Fibroblast of lung (primary cell): ENCODE measurements around the gene L1CAM. TPM values are rescaled to one million over a fixed set of nuclear protein-coding genes. Genes with fewer than 3 reads are reported as not detected.
"Not testable (repeated sequence)": the region's sequence is repeated elsewhere in the genome, so short reads cannot be mapped to it uniquely, and the experiment has no call there.

Source experiments
- DNase-seq, 2 donors: peaks; one replicate each; pipeline versions ENCODE4 v3.0.0 to v3.0.0-alpha.2; 2010; ENCODE audit warnings: low read depth in 2 of 2
- H2AFZ ChIP-seq: 2 replicates; pipeline ENCODE4 v1.5.1; 2012; ENCODE audit warnings: low read length, control low read depth, inconsistent platforms
- H3K27ac ChIP-seq: 2 replicates; pipeline ENCODE4 v1.5.1; 2011; ENCODE audit warnings: low read length, control low read depth; ENCODE audit not compliant: insufficient read depth
- H3K27me3 ChIP-seq: 2 replicates; pipeline ENCODE4 v1.5.1; 2011; ENCODE audit warnings: mild to moderate bottlenecking, low read length; ENCODE audit not compliant: control insufficient read depth, insufficient read depth
- H3K36me3 ChIP-seq: 2 replicates; pipeline ENCODE4 v1.5.1; 2011; ENCODE audit warnings: low read length; ENCODE audit not compliant: control insufficient read depth, insufficient read depth
- H3K4me1 ChIP-seq: 2 replicates; pipeline ENCODE4 v1.5.1; 2011; ENCODE audit warnings: low read length; ENCODE audit not compliant: control insufficient read depth, insufficient read depth; ENCODE audit errors: extremely low read depth
- H3K4me2 ChIP-seq: 2 replicates; pipeline ENCODE4 v1.5.1; 2011; ENCODE audit warnings: low read length, control low read depth; ENCODE audit not compliant: insufficient read depth; ENCODE audit errors: extremely low read depth
- H3K4me3 ChIP-seq, 4 experiments: fragments of 200-600 bp in 1 of 4; sonication (generic) in 1 of 4; replicated peaks in 1 of 4; 2 replicates each; pipeline ENCODE4 v1.5.1; 2011 to 2016; ENCODE audit warnings: low read length in 4 of 4, low read depth in 3 of 4, mild to moderate bottlenecking in 3 of 4, control low read depth in 2 of 4, inconsistent platforms in 1 of 4, mixed read lengths in 1 of 4; ENCODE audit not compliant: insufficient read depth in 1 of 4; ENCODE audit errors: control extremely low read depth in 1 of 4
- H3K79me2 ChIP-seq: 2 replicates; pipeline ENCODE4 v1.5.1; 2012; ENCODE audit warnings: mild to moderate bottlenecking, low read length, inconsistent platforms; ENCODE audit not compliant: control insufficient read depth, insufficient read depth
- H3K9ac ChIP-seq: 2 replicates; pipeline ENCODE4 v1.5.1; 2011; ENCODE audit warnings: mild to moderate bottlenecking, low read length, control low read depth; ENCODE audit not compliant: insufficient read depth
- H3K9me3 ChIP-seq: 2 replicates; pipeline ENCODE4 v1.5.1; 2012; ENCODE audit warnings: low read depth, low read length; ENCODE audit not compliant: control insufficient read depth, insufficient read depth
- H4K20me1 ChIP-seq: 2 replicates; pipeline ENCODE4 v1.5.1; 2011; ENCODE audit warnings: low read length; ENCODE audit not compliant: control insufficient read depth, insufficient read depth; ENCODE audit errors: extremely low read depth
- CTCF ChIP-seq, 2 donors: IDR thresholded peaks in 1 of 2; conservative IDR thresholded peaks in 1 of 2; 1 replicate in 1 of 2; 2 replicates in 1 of 2; pipeline ENCODE4 v1.5.1; 2011 to 2012; ENCODE audit warnings: low read length in 2 of 2, control low read depth in 1 of 2, inconsistent platforms in 1 of 2, low read depth in 1 of 2, mild to moderate bottlenecking in 1 of 2
- EZH2 ChIP-seq: IDR thresholded peaks from 2 replicates; pipeline ENCODE4 v1.5.1; 2012; ENCODE audit warnings: low read length, control low read depth, mild to moderate bottlenecking; ENCODE audit errors: missing control alignments
- polyA plus RNA-seq, 2 donors: library from polyadenylated mRNA; depleted of rRNA in 1 of 2; stranded (reverse) in 1 of 2; unstranded in 1 of 2; fragments of >200 nt; gene quantifications; 2 replicates each; pipeline ENCODE4 v1.2.1, GENCODE V29; 2011 to 2012; ENCODE audit warnings: missing spikeins in 1 of 2
- total RNA-seq: library from RNA; depleted of rRNA; stranded (reverse); fragments of >200 nt; gene quantifications from 2 replicates; pipeline ENCODE4 v1.2.1, GENCODE V29; 2014

Gene L1CAM
- total and polyA plus RNA-seq, 2 donors (not counting 1 experiment from before 2014, with no cell fraction given), result 0.99 to 1.7 TPM

- Histone ChIP-seq H3K4me2 (peak overlapping the region; percentile 35), H3K27ac (no peak overlapping the region)
- no peak for TF ChIP-seq CTCF (conservative IDR thresholded peaks at IDR 0.05 in 1 of 2, IDR thresholded peaks at IDR 0.05 in 1 of 2; ENCODE audit: low read depth in 1 of 2, low read length in 2 of 2)
- TF ChIP-seq EZH2, result no peak
Measured at GRCh38 chrX:153819384-153820040, 66.5 kb downstream of the L1CAM start.

GRCh38 chrX:153818571-153819383, 67.2 kb downstream of the L1CAM start:
- Histone ChIP-seq H3K27me3 (peaks cover 2% of the 10 kb centered on the region), H3K4me2 (peak overlapping the region; percentile 35), H3K4me1 (no peaks in the 10 kb centered on the region), H3K4me3 (peak overlapping the region in 1 of 4 experiments; percentile 30), H3K79me2 (no peaks in the 10 kb centered on the region), H4K20me1 (no peaks in the 10 kb centered on the region), H2AFZ (no peak overlapping the region), H3K36me3 (no peaks in the 10 kb centered on the region), H3K27ac (no peak overlapping the region), H3K9me3 (no peaks in the 10 kb centered on the region), H3K9ac (no peak overlapping the region)
- DNase-seq, result no peak
- TF ChIP-seq EZH2, result no peak
- no peak for TF ChIP-seq CTCF (conservative IDR thresholded peaks at IDR 0.05 in 1 of 2, IDR thresholded peaks at IDR 0.05 in 1 of 2; ENCODE audit: low read depth in 1 of 2, low read length in 2 of 2)

More at GRCh38 chrX:153819384-153820040, 66.5 kb downstream of the L1CAM start:
- Histone ChIP-seq H3K4me3 (peak overlapping the region in 1 of 4 experiments; percentile 30), H4K20me1 (no peaks in the 10 kb centered on the region), H3K27me3 (peaks cover 4% of the 10 kb centered on the region), H3K4me1 (no peaks in the 10 kb centered on the region), H3K9ac (no peak overlapping the region), H2AFZ (no peak overlapping the region), H3K36me3 (no peaks in the 10 kb centered on the region), H3K9me3 (no peaks in the 10 kb centered on the region), H3K79me2 (no peaks in the 10 kb centered on the region)
- DNase-seq, result no peak

GRCh38 chrX:153818064-153818463, 67.9 kb downstream of the L1CAM start:
- not testable (repeated sequence) for DNase-seq, H3K4me1 ChIP-seq, H3K9ac ChIP-seq, H3K27me3 ChIP-seq, H3K4me2 ChIP-seq, H3K79me2 ChIP-seq, H3K9me3 ChIP-seq, H2AFZ ChIP-seq, H3K27ac ChIP-seq, H3K4me3 ChIP-seq, H4K20me1 ChIP-seq, H3K36me3 ChIP-seq
